Measurements from ENCODE around the gene SASH1.

The SASH1 gene

DNA sequence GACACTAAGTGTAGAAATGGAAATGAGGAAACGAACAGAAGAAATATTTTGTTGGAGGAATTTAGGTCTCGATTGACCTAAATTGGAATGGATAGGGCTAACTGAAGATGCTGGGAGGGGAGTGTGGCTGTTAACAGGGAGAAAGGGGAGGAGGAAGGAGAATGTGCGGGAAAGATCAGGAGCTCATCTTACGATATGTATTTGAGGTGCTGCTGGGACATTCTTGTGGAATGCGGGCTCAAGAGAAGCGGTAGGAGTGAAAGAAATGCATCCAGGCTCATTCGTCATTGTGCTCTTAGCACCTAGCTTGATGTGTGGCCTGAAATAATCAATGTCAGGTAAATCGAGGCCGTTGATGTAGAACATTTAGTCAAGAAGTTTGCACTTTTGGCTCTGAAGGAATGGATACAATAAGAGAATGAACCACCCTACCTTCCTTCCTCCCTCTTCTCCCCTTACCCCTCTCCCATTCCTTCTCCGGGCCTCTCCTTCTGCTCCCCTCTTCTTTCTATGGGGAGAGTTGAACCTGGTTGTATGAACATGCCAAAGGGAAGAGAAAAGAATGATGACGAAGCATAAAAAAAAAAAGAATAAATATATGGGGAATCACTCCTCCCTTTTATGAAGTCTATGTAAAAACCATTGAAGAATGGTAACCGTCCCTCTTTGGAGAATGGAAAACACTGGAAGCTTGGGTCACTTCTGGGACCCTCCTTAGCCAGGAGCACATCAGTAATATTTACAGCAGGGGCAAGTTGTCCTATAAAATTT, 70.9 kb downstream of the SASH1 start:
- DNase-seq = no peak

DNA sequence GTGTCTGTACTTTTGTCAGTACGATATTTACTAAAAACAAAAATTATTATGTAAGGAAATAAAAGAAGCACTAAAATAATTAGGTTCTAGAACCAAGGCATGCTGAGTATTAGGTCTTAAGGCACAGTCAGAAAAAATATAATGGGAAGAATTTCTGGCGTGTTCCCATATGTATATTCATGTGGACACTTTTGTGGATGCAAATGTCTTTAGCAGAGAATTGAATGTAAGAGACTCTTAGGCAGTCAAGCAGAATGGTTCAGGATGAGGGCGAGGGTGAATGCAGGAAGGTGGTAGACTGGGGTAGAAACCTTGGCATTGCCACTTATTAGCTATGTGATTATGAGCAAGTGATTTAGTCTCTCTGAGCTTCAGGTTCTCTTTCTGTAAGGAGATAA, 71.5 kb downstream of the SASH1 start:
- DNase-seq = no peak

DNA sequence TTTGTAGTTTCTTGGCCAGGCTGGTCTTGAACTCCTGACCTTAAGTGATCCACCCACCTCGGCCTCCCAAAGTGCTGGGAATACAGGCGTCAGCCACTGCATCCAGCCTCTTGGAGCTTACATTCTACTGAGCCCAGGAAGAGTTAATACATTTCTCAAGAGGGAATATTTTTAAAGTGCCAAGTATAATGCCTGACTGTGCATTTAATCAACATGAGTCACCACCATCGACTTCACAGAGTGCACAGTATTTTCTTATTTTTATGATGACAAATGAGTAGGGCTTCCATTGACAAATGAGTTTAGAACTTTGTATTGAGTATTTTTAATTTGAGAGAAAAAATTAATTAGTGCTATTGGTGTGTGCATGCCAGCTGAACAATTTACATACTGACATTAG, 72.2 kb downstream of the SASH1 start:
- DNase-seq = no peak

DNA sequence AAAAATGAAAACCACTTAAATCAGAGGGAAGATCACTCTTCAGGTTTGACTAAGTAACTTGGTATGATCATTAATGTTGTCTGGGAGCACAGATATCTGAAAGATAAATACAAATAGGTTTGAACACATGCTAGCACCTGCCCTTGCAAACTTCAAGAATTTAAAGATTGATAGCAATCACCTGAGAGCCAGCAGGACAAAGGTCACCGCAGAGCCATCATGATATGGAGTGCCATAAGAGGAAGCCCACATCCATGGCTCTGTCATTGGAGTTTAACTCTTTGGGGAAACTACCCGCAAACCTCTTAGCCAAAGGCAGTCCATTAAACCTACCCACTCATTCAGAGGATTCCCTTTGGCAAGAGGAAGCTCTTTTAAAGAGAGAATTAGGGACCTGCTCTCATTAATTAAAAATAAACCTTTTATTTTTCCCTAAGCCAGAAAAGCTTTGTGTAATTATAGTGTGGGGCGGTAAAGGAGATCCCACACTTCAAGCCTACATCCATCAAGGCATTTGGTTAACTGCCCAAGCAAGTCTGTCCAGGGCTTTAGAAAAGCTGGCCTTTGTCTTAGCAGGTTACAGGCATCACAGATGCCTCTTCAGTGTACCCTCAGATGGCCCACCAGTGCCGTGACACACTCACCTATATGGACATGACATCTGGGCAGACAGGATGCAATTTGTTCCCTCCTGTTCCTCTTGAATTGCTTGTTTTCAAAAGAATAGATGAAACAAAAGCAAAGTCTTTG, 73.0 kb downstream of the SASH1 start:
- DNase-seq = no peak

- DNase-seq = no peak
Measured at GRCh38 chr6:148416330-148416965, 73.8 kb downstream of the SASH1 start.

- no peak for DNase-seq
Measured at GRCh38 chr6:148417045-148417444, 74.4 kb downstream of the SASH1 start.

- no peak for DNase-seq
Measured at GRCh38 chr6:148419430-148419829, 76.8 kb downstream of the SASH1 start.

DNA sequence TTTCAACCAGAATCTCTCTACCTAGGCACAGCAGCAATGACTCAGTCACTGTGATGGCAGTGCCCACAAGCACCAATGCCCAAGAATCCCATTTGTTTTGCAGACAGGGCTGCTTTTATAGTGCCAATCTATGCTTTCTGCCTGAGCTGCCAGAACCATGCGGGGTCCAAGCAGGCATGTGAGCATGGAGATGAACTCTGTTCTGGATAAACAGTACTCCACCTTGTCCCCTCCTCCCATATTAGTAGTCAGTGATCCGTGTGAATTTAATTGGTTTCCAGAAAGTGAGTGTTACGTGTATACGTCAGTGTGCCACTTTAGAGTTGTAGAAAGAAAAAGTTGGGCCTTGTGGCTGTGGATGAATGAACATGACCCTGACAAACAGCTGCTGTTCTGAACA, 79.4 kb downstream of the SASH1 start:
- DNase-seq = no peak

DNA sequence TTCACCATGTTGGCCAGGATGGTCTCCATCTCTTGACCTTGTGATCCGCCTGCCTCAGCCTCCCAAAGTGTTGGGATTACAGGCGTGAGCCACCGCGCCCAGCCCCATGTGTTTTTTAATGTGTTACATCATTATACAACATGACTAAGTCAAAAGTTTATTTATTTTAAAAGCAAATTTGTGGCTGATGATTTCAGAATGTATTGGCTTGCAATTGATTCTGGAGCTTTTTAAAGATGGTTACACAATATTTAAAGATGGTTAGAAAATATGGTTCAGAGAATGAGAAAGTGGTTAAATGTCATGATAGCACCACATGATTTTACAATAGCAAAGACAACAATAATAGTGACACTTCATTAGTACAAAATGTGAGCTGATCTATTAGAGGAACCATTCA, 80.5 kb downstream of the SASH1 start:
- no peak for DNase-seq

DNA sequence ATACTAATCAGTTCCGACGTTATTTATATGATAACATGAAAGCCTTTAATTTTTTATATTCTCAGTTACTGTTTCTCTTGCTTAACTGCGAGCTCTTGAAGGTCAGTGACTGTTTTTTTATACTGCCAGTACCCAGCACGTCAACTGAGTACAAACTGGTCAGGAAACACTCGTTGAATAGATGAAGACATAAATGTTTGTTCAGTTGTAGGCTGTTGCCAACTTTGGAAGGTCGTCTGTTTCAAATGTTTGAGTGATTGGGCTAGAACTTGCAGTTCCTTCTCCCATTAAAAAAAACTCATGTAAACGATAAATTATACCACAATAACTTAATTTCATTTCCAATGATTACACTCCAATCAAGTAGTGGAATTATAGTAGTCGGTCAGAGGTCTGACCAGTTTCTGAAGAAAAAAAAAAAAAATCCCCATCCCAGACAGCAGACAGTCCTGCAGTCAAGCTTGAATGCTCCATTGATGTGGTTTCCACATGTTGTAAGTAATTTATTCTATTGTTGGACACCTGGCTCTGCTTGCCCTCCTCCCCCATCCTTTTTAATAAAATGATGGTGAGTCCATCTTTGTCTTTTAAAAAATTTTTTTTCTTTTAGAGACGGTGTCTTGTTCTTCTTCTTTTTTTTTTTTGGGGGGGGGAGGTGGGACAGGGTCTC, 81.1 kb downstream of the SASH1 start:
- DNase-seq = no peak

- no peak for DNase-seq
Measured at GRCh38 chr6:148425443-148425842, 82.8 kb downstream of the SASH1 start.

- no peak for DNase-seq
Measured at GRCh38 chr6:148426317-148426977, 83.8 kb downstream of the SASH1 start.

DNA sequence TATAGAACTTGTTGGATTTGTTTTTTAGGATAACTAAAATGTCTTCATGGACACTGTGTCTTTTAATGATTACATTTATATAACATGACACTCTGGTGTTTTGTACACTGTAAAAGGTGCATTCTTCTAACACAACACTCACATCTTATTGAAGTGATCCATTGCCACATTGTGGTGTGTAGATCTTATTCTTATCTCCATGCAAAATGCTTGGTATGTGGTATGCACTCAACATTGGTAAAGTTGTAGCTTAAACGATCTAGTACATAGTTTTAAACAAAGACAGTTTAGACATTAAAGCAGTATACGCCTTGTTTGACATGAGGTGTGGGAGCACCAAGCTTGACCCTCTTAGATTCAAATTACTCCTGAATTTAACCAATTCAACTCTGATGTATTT, 84.7 kb downstream of the SASH1 start:
- no peak for DNase-seq

DNA sequence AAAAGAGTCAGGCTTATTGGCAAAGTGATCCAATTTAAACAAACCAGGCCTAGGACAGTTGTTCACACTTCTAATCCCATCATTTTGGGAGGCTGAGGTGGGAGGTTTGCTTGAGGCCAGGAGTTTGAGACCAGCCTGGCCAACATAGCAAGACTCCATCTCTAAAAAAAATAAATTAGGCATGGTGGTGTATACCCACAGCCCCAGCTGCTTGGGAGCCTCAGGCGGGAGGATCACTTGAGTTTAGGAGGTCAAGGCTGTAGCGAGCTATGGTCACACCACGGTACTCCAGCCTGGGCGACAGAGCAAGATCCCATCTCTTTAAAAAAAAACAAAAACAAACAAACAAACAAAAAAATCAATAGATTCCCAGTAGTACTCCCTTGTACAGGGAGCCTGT, 86.8 kb downstream of the SASH1 start:
- DNase-seq = no peak

DNA sequence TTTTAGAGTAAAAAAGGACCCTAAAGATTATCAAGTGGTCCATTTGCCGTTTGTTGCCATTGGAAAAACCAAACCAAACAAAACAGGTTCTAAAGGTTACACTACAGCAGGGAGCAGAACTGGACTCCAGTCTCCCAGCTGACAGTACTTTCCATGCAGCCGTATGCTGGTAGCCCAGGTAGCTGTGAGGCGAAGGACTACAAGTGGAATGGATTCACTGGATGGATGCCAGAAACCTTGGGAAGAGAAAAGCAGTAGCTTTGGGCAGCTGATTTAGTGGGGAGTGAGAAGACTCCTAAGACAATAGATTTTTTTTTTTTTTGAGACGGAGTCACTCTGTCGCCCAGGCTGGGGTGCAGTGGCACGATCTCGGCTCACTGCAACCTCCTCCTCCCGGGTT, 88.3 kb downstream of the SASH1 start:
- DNase-seq = no peak

DNA sequence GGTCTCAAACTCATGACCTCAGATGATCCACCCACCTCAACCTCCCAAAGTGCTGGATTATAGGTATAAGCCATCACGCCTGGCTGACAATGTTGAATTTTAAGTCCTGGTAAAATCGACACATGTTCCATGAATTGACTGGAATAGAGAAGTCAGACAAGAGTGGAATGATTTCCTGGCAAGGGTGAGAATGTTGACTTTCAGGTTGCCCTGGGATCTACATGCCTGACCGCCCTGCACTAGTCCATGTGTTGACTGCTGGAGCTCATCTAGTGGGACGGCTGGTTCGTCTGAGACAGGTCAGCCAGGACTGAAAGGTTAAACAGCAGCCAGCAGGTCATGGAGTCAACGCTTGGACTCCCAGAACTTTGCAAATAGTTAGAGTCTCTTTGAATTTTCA, 88.8 kb downstream of the SASH1 start:
- DNase-seq = no peak

DNA sequence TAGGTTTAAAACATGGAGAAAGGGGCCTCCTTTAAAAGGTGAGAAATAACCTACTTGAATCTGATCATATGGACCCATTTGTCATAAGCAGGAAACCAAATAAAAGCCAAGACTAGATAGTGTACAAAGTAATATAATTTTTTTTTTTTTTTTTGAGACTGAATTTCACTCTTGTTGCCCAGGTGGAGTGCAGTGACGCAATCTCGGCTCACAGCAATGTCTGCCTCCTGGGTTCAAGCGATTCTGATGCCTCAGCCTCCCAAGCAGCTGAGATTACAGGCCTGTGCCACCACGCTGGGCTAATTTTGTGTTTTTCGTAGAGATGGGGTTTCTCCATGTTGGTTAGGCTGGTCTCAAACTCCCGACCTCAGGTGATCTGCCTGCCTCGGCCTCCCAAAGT, 89.2 kb downstream of the SASH1 start:
- no peak for DNase-seq

DNA sequence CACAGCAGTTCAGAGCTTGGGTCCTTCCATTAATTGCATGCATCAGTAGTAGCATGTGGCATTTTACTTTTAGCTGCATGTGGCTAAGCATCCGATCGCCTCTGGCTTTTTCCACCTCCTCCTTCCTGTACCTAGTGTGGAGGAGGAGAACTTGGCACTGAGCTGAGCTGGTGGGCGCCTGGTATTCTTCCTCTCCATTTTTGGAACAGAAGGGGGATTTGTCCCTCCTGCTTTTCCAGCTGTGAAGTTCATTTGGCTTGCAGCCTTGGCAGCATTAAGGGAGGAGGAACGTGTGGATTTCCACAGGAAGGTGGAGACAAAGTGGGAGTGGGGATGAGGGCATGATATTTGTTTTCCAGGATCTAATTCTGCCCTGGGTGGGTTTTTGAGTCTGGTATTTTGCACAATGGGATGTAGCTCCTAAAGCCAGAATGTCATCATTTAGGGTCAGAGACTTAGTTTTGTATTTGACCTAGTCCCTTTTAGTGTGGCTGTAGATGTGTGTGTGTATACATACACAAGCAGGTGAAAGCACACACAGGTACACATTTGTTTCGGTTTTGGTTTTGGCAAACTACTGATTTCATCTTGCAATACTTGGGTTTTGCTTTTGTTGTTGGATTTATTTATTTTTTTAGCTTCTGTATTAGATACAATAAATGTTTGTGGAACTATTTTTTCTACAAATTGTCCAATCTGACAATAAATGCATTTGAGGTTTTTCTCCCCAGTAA, 90.0 kb downstream of the SASH1 start:
- DNase-seq = no peak

DNA sequence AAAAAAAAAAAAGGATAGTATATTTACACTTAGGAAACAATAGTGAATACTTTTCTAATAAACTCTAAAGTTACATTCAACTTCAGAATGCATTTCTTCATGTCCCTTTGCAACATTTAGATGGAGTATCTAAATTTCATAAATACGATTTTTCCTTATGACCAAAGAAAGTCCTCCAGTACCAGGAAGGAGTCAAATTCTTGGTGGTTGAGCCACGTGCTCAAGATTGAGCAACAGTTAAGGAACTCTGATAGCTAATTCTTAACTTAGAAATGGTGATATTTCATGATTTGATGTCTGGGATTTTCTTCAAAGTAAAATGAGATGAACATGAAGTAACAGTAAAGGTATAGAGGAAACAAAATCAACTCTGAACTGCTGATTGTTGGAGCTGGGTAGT, 92.7 kb downstream of the SASH1 start:
- DNase-seq = no peak

DNA sequence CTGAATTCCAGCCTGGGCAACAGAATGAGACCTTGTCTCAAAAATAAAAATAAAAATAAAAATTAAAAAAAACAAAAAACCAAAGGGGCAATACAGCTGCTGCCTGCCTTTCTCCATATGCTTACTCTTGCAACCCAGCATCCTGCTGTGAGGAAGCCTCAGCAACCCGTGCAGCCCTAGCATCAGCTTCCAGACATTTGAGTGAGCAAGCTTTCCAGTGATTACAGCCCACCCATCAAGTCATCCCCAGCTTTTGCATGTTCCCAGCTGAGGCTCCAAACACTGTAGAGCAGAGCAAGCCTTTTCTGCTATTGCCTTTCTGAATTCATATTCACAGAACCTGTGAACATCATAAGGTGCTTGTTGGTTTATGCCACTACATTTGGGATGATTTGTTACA, 93.8 kb downstream of the SASH1 start:
- no peak for DNase-seq

GRCh38 chr6:148438632-148439031, 96.0 kb downstream of the SASH1 start:
- DNase-seq = no peak

DNA sequence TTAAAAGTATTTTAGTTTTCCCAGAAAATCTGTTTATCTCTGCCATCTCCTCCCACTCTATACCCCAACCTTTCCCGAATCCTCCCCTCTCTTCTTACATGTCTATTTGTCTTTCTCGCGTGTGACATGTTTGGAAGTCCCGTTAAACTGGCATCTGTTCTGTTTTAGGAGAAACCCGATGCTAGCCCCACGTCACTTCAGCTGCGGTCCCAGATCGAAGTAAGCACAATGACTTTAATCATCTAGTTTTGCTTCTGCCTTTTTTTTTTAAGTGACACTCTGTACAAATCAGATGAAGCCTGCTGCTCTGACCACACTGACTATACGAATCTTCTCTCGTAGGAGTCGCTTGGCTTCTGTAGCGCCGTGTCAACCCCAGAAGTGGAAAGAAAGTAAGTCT, 97.4 kb downstream of the SASH1 start:
- no peak for DNase-seq
